ENCODE data around the gene FAM169A. TPM values are rescaled to one million over a fixed set of nuclear protein-coding genes. Genes with fewer than 3 reads are reported as not detected.

FAM169A gene
- total and polyA plus RNA-seq, 2 experiments from 2014 or later, result 16.9 to 97.7 TPM

DNA sequence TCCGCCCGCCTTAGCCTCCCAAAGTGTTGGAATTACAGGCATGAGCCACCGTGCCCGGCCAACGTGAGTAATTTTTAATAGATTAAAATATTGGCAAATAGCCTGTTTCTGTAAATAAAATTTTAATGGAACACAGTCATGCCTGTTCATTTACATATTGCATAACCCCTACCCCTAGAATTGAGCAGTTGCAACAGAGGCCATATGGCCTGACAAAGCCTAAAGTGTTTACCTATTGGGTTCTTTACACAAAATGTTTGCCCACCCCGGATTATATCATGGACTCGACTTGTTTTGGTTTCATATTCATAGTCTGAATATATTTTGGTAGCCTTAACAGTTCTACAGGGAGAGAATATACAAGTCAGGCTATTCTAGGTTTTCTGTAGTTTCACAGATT lies 93.8 kb downstream of the FAM169A start:
- ATAC-seq, result no peak
- Histone ChIP-seq H3K27ac (ENCODE audit: low read depth) (peak overlapping the region; percentile 67), H3K4me2 (no peak overlapping the region), H3F3A (replicated peaks; ENCODE audit: low read depth) (peaks cover 8% of the 10 kb centered on the region; the same call in 1 of the 2 replicates), H2AFZ (no peak overlapping the region), H3K4me3 (no peak overlapping the region), H4K20me1 (replicated peaks; ENCODE audit: insufficient read depth) (peaks cover 3% of the 10 kb centered on the region; the same call in 1 of the 2 replicates), H3K36me3 (ENCODE audit: insufficient read depth) (peaks cover 40% of the 10 kb centered on the region), H3K9me2 (ENCODE audit: insufficient read depth) (no peaks in the 10 kb centered on the region), H3K27me3 (ENCODE audit: insufficient read depth) (no peaks in the 10 kb centered on the region), H3K79me2 (replicated peaks; ENCODE audit: insufficient read depth) (peaks cover 15% of the 10 kb centered on the region), H3K4me1 (ENCODE audit: insufficient read depth) (peaks cover 5% of the 10 kb centered on the region)
- TF ChIP-seq ZNF114 (CRISPR knock-in tag; IDR thresholded peaks at IDR 0.05) (no peak), STAT1 (IDR thresholded peaks at IDR 0.05; ENCODE audit: unreplicated experiment) (no peak), EZH2phosphoT487 (IDR thresholded peaks at IDR 0.05; ENCODE audit: unreplicated experiment) (no peak), NANOG (IDR thresholded peaks at IDR 0.05; ENCODE audit: borderline replicate concordance) (no peak), CREB1 (CRISPR knock-in tag; IDR thresholded peaks at IDR 0.05; ENCODE audit: low read depth) (no peak), ZNF331 (CRISPR knock-in tag; IDR thresholded peaks at IDR 0.05; ENCODE audit: low read depth) (no peak), EZH2 (IDR thresholded peaks at IDR 0.05; ENCODE audit: low read depth, unreplicated experiment) (no peak)
- TF ChIP-seq, protein P1, sequence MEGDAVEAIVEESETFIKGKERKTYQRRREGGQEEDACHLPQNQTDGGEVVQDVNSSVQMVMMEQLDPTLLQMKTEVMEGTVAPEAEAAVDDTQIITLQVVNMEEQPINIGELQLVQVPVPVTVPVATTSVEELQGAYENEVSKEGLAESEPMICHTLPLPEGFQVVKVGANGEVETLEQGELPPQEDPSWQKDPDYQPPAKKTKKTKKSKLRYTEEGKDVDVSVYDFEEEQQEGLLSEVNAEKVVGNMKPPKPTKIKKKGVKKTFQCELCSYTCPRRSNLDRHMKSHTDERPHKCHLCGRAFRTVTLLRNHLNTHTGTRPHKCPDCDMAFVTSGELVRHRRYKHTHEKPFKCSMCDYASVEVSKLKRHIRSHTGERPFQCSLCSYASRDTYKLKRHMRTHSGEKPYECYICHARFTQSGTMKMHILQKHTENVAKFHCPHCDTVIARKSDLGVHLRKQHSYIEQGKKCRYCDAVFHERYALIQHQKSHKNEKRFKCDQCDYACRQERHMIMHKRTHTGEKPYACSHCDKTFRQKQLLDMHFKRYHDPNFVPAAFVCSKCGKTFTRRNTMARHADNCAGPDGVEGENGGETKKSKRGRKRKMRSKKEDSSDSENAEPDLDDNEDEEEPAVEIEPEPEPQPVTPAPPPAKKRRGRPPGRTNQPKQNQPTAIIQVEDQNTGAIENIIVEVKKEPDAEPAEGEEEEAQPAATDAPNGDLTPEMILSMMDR (conservative IDR thresholded peaks at IDR 0.05; ENCODE audit: low read depth in 2 of 2), result no peak
- TF ChIP-seq, protein P2, sequence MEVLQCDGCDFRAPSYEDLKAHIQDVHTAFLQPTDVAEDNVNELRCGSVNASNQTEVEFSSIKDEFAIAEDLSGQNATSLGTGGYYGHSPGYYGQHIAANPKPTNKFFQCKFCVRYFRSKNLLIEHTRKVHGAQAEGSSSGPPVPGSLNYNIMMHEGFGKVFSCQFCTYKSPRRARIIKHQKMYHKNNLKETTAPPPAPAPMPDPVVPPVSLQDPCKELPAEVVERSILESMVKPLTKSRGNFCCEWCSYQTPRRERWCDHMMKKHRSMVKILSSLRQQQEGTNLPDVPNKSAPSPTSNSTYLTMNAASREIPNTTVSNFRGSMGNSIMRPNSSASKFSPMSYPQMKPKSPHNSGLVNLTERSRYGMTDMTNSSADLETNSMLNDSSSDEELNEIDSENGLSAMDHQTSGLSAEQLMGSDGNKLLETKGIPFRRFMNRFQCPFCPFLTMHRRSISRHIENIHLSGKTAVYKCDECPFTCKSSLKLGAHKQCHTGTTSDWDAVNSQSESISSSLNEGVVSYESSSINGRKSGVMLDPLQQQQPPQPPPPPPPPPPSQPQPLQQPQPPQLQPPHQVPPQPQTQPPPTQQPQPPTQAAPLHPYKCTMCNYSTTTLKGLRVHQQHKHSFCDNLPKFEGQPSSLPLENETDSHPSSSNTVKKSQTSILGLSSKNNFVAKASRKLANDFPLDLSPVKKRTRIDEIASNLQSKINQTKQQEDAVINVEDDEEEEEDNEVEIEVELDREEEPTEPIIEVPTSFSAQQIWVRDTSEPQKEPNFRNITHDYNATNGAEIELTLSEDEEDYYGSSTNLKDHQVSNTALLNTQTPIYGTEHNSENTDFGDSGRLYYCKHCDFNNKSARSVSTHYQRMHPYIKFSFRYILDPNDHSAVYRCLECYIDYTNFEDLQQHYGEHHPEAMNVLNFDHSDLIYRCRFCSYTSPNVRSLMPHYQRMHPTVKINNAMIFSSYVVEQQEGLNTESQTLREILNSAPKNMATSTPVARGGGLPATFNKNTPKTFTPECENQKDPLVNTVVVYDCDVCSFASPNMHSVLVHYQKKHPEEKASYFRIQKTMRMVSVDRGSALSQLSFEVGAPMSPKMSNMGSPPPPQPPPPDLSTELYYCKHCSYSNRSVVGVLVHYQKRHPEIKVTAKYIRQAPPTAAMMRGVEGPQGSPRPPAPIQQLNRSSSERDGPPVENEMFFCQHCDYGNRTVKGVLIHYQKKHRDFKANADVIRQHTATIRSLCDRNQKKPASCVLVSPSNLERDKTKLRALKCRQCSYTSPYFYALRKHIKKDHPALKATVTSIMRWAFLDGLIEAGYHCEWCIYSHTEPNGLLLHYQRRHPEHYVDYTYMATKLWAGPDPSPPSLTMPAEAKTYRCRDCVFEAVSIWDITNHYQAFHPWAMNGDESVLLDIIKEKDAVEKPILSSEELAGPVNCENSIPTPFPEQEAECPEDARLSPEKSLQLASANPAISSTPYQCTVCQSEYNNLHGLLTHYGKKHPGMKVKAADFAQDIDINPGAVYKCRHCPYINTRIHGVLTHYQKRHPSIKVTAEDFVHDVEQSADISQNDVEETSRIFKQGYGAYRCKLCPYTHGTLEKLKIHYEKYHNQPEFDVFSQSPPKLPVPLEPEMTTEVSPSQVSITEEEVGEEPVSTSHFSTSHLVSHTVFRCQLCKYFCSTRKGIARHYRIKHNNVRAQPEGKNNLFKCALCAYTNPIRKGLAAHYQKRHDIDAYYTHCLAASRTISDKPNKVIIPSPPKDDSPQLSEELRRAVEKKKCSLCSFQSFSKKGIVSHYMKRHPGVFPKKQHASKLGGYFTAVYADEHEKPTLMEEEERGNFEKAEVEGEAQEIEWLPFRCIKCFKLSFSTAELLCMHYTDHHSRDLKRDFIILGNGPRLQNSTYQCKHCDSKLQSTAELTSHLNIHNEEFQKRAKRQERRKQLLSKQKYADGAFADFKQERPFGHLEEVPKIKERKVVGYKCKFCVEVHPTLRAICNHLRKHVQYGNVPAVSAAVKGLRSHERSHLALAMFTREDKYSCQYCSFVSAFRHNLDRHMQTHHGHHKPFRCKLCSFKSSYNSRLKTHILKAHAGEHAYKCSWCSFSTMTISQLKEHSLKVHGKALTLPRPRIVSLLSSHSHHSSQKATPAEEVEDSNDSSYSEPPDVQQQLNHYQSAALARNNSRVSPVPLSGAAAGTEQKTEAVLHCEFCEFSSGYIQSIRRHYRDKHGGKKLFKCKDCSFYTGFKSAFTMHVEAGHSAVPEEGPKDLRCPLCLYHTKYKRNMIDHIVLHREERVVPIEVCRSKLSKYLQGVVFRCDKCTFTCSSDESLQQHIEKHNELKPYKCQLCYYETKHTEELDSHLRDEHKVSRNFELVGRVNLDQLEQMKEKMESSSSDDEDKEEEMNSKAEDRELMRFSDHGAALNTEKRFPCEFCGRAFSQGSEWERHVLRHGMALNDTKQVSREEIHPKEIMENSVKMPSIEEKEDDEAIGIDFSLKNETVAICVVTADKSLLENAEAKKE (CRISPR knock-in tag; IDR thresholded peaks at IDR 0.05), result no peak
- TF ChIP-seq, protein P3, sequence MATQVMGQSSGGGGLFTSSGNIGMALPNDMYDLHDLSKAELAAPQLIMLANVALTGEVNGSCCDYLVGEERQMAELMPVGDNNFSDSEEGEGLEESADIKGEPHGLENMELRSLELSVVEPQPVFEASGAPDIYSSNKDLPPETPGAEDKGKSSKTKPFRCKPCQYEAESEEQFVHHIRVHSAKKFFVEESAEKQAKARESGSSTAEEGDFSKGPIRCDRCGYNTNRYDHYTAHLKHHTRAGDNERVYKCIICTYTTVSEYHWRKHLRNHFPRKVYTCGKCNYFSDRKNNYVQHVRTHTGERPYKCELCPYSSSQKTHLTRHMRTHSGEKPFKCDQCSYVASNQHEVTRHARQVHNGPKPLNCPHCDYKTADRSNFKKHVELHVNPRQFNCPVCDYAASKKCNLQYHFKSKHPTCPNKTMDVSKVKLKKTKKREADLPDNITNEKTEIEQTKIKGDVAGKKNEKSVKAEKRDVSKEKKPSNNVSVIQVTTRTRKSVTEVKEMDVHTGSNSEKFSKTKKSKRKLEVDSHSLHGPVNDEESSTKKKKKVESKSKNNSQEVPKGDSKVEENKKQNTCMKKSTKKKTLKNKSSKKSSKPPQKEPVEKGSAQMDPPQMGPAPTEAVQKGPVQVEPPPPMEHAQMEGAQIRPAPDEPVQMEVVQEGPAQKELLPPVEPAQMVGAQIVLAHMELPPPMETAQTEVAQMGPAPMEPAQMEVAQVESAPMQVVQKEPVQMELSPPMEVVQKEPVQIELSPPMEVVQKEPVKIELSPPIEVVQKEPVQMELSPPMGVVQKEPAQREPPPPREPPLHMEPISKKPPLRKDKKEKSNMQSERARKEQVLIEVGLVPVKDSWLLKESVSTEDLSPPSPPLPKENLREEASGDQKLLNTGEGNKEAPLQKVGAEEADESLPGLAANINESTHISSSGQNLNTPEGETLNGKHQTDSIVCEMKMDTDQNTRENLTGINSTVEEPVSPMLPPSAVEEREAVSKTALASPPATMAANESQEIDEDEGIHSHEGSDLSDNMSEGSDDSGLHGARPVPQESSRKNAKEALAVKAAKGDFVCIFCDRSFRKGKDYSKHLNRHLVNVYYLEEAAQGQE (IDR thresholded peaks at IDR 0.05; ENCODE audit: unreplicated experiment), result no peak
- Mint-ChIP-seq H3K27me3 (ENCODE audit: insufficient read depth, low read depth, poor library complexity) (peaks cover 11% of the 10 kb centered on the region), H3K36me3 (ENCODE audit: low read depth) (peaks cover 68% of the 10 kb centered on the region), H3K27ac (no peak overlapping the region), H3K4me1 (peaks cover 6% of the 10 kb centered on the region), H3K9me3 (no peaks in the 10 kb centered on the region), H3K4me3 (no peak overlapping the region)
- DNase-seq (ENCODE audit: low spot score), result no peak

All from GM23338 (cell line).